DOHH2 (cell line): ENCODE data around the gene ROR1.

ENCODE experiments used
- H3F3A ChIP-seq: fragments of 200-600 bp; sonication (generic), shearing (Covaris generic); 2 replicates; pipeline ENCODE4 v1.6.0; 2016; ENCODE audit warnings: antibody characterized with exemption, mild to moderate bottlenecking; ENCODE audit not compliant: control insufficient read depth, insufficient read depth
- H3K27ac ChIP-seq: fragments of 200-600 bp; sonication (generic); 2 replicates; pipeline ENCODE4 v1.5.1; 2014; ENCODE audit warnings: low read depth, mild to moderate bottlenecking, low read length, moderate library complexity
- H3K27me3 ChIP-seq: fragments of 200-600 bp; sonication (generic); 2 replicates; pipeline ENCODE4 v1.6.1; 2014; ENCODE audit warnings: mild to moderate bottlenecking, low read length, mixed read lengths; ENCODE audit not compliant: control insufficient read depth
- H3K36me3 ChIP-seq: fragments of 200-600 bp; sonication (generic); 2 replicates; pipeline ENCODE4 v1.6.1; 2014; ENCODE audit warnings: mild to moderate bottlenecking, low read length, moderate library complexity, mixed read lengths; ENCODE audit not compliant: control insufficient read depth
- H3K4me1 ChIP-seq: fragments of 200-600 bp; sonication (generic); 2 replicates; pipeline ENCODE4 v1.6.1; 2014; ENCODE audit warnings: mild to moderate bottlenecking, low read length, mixed read lengths; ENCODE audit not compliant: control insufficient read depth
- H3K4me2 ChIP-seq: fragments of 200-600 bp; sonication (generic); 2 replicates; pipeline ENCODE4 v1.6.0; 2014; ENCODE audit warnings: mild to moderate bottlenecking, low read length, moderate library complexity
- H3K4me3 ChIP-seq: fragments of 200-600 bp; sonication (generic); 2 replicates; pipeline ENCODE4 v1.5.1; 2014; ENCODE audit warnings: mild to moderate bottlenecking, low read length, mixed read lengths
- H3K79me2 ChIP-seq: fragments of 200-600 bp; sonication (generic); 2 replicates; pipeline ENCODE4 v1.6.1; 2014; ENCODE audit warnings: mild to moderate bottlenecking, low read length, mixed read lengths; ENCODE audit not compliant: control insufficient read depth
- H3K9me2 ChIP-seq: fragments of 200-600 bp; sonication (generic); replicated peaks from 2 replicates; pipeline ENCODE4 v1.6.1; 2014; ENCODE audit warnings: mild to moderate bottlenecking, low read length, mixed read lengths; ENCODE audit not compliant: control insufficient read depth
- H3K9me3 ChIP-seq: fragments of 200-600 bp; sonication (generic); 2 replicates; pipeline ENCODE4 v1.6.1; 2014; ENCODE audit warnings: antibody characterized with exemption, low read length, mixed read lengths; ENCODE audit not compliant: control insufficient read depth, insufficient read depth
- H4K20me1 ChIP-seq: fragments of 200-600 bp; sonication (generic); 2 replicates; pipeline ENCODE4 v1.6.0; 2014; ENCODE audit warnings: low read depth, mild to moderate bottlenecking, antibody characterized with exemption, low read length, moderate library complexity; ENCODE audit not compliant: control insufficient read depth, insufficient read depth
- EZH2phosphoT487 ChIP-seq: fragments of 200-600 bp; sonication (generic); IDR thresholded peaks from 2 replicates; pipeline ENCODE4 v1.6.1; 2017; ENCODE audit warnings: borderline replicate concordance, mild to moderate bottlenecking, antibody characterized with exemption, low read length, moderate library complexity, mixed read lengths
- TF ChIP-seq, protein P1 (sequence below): fragments of 200-600 bp; sonication (generic); IDR thresholded peaks from one replicate; pipeline ENCODE4 v1.5.1; 2014; ENCODE audit warnings: antibody characterized with exemption, mild to moderate bottlenecking, low read depth, low read length; ENCODE audit not compliant: poor library complexity, severe bottlenecking

ROR1 gene

DNA sequence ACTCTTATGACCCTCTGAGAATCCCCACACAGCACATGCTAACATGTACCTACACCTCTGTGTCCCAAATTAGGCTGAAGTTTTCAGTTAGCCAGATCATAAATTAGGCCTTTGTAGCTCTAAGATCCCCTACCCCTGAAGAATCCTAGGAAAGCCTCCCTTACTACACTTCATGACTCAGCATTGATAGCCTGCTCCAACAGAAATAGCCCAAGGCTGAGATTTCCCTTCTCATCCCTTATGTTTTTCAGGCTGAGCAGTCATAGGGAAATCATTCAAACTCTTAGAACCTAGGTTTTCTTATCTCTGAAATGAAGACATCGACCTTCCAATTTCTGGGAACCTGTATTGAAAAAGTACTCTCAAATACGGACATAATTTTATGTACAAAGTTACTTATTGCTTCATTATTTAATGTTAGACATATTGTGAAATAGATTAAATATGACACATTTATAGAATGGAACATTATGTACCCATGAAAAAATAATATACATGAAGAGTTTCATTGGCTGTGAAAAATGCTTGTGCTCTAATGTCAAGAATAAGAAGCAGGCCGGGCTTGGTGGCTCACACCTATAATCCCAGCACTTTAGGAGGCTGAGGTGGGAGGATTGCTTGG lies 307.2 kb downstream of the ROR1 start:
- no peaks in the 10 kb centered on the region for H3F3A ChIP-seq
- no peak for TF ChIP-seq EZH2phosphoT487
- TF ChIP-seq, protein P1, sequence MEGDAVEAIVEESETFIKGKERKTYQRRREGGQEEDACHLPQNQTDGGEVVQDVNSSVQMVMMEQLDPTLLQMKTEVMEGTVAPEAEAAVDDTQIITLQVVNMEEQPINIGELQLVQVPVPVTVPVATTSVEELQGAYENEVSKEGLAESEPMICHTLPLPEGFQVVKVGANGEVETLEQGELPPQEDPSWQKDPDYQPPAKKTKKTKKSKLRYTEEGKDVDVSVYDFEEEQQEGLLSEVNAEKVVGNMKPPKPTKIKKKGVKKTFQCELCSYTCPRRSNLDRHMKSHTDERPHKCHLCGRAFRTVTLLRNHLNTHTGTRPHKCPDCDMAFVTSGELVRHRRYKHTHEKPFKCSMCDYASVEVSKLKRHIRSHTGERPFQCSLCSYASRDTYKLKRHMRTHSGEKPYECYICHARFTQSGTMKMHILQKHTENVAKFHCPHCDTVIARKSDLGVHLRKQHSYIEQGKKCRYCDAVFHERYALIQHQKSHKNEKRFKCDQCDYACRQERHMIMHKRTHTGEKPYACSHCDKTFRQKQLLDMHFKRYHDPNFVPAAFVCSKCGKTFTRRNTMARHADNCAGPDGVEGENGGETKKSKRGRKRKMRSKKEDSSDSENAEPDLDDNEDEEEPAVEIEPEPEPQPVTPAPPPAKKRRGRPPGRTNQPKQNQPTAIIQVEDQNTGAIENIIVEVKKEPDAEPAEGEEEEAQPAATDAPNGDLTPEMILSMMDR, result no peak
- no peaks in the 10 kb centered on the region for H3K36me3 ChIP-seq
- H3K79me2 ChIP-seq, result no peaks in the 10 kb centered on the region
- no peak overlapping the region for H3K4me3 ChIP-seq
- H3K9me2 ChIP-seq, result no peaks in the 10 kb centered on the region
- no peaks in the 10 kb centered on the region for H3K9me3 ChIP-seq
- H4K20me1 ChIP-seq, result no peaks in the 10 kb centered on the region
- H3K27me3 ChIP-seq, result no peaks in the 10 kb centered on the region
- H3K27ac ChIP-seq, result no peak overlapping the region
- no peak overlapping the region for H3K4me2 ChIP-seq
- H3K4me1 ChIP-seq, result no peaks in the 10 kb centered on the region

DNA sequence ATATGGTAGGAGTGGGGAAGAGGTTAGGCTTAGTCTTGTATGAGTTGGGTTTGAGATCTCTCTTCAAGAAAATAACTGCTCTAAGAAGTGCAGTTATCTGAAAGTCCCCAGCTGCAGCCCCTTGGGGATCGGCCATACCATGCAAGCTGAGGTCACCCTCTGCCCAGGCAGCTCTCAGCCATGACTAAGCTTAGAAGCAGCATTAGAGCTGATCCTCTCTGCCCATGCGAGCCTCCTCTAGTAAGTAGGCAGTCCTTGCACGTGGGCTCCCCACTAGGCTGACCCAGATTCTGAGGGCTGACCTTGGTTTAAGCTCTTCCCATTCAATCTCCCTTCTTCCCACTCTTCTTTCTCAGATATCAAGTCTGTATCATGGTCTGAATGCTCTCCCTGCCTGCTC lies 308.6 kb downstream of the ROR1 start:
- H3K4me3 ChIP-seq, result no peak overlapping the region
- no peak overlapping the region for H3K27ac ChIP-seq
- H4K20me1 ChIP-seq, result no peaks in the 10 kb centered on the region
- TF ChIP-seq EZH2phosphoT487, result no peak
- no peaks in the 10 kb centered on the region for H3K9me2 ChIP-seq
- no peaks in the 10 kb centered on the region for H3K9me3 ChIP-seq
- no peaks in the 10 kb centered on the region for H3K4me1 ChIP-seq
- H3K79me2 ChIP-seq, result no peaks in the 10 kb centered on the region
- H3K4me2 ChIP-seq, result no peak overlapping the region
- no peaks in the 10 kb centered on the region for H3F3A ChIP-seq
- H3K36me3 ChIP-seq, result no peaks in the 10 kb centered on the region
- H3K27me3 ChIP-seq, result no peaks in the 10 kb centered on the region

DNA sequence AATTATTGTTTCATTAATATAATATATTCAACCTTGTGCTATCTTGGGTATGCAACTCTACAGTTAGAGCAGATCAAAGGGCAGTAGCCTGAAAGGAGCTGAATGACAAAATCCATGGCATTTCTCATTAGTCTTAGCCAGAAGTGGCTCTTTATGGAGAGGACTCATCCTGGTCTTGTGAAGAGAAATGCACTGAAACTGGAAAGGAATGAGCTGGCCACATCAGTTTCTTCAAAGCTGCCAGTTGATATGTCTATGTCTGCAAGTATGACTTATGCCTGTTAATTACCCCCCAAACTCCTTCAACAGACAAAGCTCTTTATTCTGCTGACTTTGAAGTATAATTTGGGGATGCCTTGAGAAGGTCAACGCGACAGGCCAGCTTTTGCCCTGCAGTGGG lies 310.6 kb downstream of the ROR1 start:
- Histone ChIP-seq H3K9me3 (no peaks in the 10 kb centered on the region), H3K27ac (no peak overlapping the region), H3K9me2 (no peaks in the 10 kb centered on the region), H3K79me2 (no peaks in the 10 kb centered on the region), H3K36me3 (no peaks in the 10 kb centered on the region), H4K20me1 (no peaks in the 10 kb centered on the region), H3K4me3 (no peak overlapping the region), H3K27me3 (no peaks in the 10 kb centered on the region), H3F3A (no peaks in the 10 kb centered on the region), H3K4me2 (no peak overlapping the region), H3K4me1 (no peaks in the 10 kb centered on the region)
- TF ChIP-seq, protein P1, result no peak
- TF ChIP-seq EZH2phosphoT487, result no peak

DNA sequence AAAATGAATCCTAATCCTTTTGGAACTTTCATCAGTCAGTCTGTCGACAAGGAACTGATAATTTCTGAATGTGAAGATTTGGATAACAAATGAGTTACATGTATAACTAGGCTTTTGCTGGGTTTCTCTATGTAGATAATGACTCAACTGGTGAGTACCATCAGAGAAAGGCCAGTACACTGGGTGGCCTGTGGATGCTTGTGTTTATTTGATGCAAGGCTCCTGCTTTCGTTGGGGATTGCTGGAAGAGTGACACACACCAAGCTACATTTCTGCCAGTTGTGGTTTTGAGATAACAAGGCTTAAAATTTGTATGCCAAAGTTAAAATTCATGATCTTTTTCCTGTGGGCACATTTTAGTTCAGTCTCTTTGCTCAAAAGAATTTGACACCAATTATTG lies 314.0 kb downstream of the ROR1 start:
- Histone ChIP-seq H3F3A (no peaks in the 10 kb centered on the region), H3K27ac (no peak overlapping the region), H3K4me2 (no peak overlapping the region), H3K9me2 (no peaks in the 10 kb centered on the region), H3K9me3 (no peaks in the 10 kb centered on the region), H3K27me3 (0 out of 2 replicates have a peak, but pooled peaks cover under 1% of the 10 kb centered on the region), H3K4me1 (no peaks in the 10 kb centered on the region), H3K79me2 (no peaks in the 10 kb centered on the region), H3K36me3 (no peaks in the 10 kb centered on the region), H4K20me1 (no peaks in the 10 kb centered on the region), H3K4me3 (no peak overlapping the region)
- TF ChIP-seq, protein P1, result no peak
- TF ChIP-seq EZH2phosphoT487, result no peak
